ENCODE measurements around the gene FAM168A.

The FAM168A gene

DNA sequence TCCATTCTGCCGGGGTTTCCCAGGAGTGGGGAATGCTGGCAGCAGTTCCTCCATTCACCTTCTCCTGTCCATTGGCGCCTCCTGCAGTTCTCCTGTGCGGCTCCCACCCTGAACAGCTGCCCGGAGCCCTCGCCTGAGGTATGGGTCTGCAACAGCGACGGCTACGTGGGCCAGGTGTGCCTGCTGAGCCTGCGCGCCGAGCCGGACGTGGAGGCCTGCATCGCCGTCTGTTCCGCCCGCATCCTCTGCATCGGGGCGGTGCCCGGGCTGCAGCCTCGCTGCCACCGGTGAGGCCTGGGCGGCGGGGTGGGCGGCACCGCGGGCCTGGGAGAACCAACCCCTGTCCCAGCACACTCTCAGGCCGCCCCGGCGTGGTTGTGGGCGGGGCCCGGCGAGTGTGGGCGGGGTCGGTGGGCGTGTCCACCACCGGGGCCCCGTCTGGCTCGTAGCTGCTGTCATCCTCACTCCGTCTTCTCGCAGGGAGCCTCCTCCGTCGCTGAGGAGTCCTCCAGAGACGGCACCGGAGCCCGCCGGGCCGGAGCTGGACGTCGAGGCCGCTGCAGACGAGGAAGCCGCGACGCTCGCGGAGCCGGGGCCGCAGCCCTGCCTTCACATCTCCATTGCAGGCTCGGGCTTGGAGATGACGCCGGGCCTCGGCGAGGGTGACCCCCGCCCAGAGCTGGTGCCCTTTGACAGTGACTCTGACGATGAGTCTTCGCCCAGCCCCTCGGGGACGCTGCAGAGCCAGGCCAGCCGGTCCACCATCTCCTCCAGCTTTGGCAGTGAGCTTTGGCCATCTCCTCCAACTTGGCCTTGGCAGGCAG, 235.7 kb downstream of the FAM168A start:
- no peak for DNase-seq

DNA sequence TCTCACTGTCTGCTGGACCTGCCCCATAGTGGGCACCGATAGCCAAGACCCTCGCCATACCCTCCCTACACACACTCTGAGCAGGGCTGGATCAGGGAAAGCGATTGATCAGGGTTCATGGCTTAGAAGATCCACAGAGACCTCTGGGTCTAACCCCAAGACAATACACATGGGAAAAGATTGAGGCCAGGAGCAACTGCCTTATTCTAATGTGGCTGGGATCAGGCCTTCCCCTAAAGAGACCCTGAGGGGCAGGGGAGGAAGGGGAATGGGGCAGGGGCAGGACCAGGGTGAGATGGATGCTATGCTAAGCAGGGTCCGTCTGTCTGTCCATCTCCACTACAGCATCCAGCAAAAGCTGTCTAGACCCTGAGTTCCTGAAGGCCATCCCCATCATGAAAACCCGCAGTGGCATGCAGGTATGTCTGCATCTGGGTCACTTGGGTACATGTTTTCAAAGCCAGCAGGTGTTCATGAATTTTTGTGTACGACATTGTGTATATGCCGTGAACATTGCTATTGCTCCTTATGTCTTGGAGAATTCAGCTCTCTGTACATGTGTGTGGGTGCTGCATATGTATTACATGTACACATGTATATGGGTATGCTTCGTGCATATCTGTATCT, 237.1 kb downstream of the FAM168A start:
- DNase-seq: no peak

DNA sequence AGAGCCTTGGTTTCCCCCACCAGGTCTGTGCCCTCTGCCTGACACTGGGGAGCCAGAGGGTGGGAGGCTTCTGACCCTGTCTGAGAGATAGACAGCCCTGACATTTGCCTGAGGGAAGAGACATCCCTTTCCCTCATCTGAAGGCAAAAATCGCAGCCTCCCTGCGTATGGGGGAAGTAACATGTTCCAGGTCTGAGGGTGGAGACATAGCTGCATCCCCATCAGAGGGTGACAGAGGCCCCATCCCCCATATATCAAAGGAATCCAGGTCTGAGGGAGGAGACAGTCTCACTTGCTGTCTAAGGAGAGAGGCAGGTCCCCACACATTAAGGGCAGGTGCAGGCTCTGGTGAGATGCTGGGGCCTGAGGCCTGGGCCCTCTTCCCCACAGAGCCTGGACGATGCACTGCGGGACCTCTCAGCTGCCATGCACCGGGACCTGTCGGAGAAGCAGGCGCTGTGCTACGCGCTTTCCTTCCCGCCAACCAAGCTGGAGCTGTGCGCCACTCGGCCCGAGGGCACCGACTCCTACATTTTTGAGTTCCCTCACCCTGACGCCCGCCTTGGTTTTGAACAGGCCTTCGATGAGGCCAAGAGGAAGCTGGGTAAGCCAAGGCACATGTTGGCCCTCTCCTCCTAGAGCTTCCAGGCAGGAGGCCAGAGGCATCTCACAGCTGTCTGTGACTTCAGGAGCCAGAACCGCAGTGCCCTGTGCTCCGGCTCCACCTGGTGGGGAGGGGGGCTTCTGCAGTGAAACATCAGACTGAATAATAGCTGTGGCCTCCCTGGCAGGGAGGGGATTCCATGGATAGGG, 237.8 kb downstream of the FAM168A start:
- peak; percentile 71 for DNase-seq

DNA sequence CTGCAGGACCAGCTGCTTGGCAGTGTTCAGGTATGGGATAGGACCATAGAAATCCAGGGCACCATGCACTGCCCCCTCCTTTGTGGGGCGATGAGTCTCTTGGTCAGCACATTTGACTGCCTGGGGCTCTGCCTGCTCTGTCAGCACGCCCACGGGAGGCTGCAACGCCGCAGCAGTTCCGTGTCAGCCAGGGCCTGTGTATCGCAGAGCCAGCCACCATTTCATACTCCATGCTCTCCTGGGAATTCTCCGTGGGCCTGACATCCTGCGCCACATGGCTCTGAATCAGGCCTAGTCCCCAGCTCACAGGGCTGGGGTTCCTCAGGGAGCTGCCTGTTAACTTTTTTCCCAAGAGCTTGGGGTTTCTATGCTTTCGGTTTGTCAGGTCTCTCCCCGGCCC, 238.6 kb downstream of the FAM168A start:
- DNase-seq: no peak

DNA sequence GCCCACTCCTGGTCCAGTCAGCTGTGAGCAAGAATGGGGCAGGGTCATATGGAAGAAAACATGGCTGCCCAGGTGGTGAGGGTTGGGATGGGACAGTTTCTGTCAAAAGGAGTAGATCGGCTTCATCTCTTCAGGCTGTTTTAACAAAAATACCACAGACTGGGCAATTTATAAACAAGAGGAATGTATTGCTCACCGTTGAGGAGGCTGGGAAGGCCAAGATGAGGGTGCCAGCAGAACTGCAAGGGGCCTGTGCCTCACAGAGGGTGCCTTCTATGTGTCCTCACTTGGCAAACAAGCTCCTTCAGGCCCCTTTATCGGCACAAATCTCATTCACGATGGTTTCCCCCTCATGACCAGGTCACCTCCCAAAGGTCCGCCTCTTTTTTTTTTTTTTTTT, 239.8 kb downstream of the FAM168A start:
- DNase-seq: no peak

DNA sequence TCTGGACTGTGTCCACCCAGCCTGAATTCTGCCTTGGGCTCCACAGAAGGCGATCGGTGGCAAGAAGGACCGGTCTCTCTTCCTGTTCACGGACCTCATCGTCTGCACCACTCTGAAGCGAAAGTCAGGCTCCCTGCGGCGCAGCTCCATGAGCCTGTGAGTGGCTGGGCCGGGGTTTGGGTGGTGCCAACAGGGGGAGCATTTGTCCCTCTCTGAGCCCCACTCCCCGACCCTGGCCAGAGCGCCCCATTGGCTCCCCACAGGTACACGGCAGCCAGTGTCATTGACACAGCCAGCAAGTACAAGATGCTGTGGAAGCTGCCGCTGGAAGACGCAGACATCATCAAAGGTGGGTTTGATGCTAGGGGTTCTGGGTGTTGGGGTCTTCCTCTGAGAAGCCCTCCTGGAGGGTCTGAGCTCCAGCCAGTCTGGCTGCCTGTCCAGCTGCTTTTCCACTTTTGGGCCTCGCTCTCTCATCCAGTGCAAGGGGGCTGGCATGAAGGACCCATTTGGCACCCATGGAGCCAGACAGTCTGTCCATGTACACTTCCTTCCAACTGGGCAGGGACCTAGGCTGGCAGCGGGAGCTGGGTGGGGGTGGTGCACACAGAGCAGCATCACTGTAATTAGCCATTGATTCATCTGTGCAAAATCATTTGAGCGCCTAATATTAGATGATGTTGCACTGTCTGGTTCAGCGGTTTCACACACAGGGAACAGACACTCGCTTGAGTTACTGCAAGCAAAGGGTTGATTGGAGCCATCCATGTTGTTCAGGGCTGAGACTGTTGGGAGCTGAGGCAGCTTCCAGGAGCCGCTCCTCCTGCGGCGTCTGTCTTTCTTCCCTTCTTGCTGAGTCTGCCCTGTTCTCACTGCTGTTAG, 240.7 kb downstream of the FAM168A start:
- DNase-seq: no peak

DNA sequence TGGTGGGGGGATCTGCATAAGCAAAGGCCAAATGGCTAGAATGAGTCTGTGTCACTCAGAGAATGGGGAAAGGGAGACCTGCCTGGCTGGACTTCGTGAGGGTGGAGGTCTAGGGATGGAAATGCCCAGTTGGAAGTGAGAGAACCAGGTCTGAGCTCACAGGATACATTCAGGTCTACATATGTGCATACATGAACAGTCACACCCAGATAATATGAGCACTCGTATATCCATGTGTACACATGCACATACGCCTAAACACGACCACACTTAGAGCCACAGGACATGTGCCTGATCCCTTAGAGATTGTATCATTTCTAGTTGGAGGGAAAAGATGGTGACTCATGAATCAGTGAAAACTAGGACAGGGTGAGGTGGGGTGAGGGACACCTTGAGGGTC, 242.8 kb downstream of the FAM168A start:
- DNase-seq: no peak

DNA sequence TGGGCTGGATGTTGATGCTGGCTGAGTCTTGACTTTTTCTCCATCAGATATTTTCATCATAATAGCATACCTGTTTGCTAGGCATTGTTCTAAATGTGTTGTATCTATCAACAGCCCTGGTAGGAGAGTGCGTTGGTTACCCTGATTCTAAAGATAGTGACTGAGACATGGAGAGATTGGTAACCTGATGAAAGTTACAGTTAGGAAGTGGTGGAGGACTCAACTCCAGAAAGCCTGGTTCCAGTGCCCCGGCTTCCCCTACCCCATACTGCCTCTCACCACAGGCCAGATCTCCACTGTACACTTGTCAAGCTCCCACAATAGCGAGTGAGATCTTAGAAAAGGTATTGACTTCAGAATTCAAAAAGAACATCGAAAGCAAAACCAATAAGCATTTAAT, 244.5 kb downstream of the FAM168A start:
- DNase-seq: no peak

DNA sequence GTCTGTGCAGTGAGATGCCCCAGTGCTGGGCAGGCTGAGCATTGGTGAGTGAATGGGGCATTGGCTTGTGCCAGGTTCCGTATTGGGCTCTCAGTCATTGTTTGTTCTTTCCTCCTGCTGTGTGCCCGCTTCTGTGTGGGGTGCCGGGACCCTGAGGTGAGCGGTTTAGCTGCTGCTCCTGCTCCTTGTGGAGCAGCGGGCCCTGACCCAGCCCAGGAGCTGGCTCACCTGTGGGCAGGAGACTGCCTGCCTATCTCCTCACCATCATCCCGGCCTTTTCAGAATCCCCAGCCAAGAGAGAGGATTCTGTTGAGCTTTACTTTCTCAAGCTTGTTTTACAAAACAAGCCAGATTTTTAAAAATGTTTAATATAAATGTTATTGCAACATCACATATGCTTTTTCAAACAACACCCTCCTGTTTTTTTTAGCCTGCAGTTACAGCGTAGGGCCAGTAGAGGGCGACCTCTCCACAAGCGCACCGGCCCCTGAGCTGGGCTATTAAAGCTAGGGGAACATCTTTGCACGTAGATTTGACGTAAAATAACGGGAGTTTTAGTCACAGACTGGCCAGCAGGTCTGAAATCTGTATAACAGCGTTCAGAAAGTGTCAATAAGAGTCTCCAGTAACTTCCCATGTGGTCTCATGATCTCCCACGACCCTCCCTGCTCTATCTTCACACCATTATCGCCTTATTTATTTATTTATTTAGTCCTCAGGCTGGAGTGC, 246.8 kb downstream of the FAM168A start:
- DNase-seq: peak; percentile 82
